HG03439 (cell line): ENCODE data around the gene FEM1A.
"Not testable (repeated sequence)": the region's sequence is repeated elsewhere in the genome, so short reads cannot be mapped to it uniquely, and the experiment has no call there.

Source experiments
- ATAC-seq: cut with Tn5 transposase; IDR thresholded peaks from one replicate; pipeline ENCODE4 v1.9.1; 2021; ENCODE audit warnings: mild to moderate bottlenecking, moderate library complexity; ENCODE audit not compliant: unreplicated experiment

The FEM1A gene

GRCh38 chr19:4791183-4792018 is at the start of gene FEM1A:
TSS of gene FEM1A (plus strand) at chr19:4791734. CDS start at chr19:4791855, 121 bp downstream.
- peak; percentile 93 for ATAC-seq

GRCh38 chr19:4742723-4743646 is 48.5 kb upstream of the FEM1A start:
- no peak for ATAC-seq

GRCh38 chr19:4744451-4745174 is 46.9 kb upstream of the FEM1A start:
- ATAC-seq, result no peak

GRCh38 chr19:4745175-4745574 is 46.4 kb upstream of the FEM1A start:
- not testable (repeated sequence) for ATAC-seq

GRCh38 chr19:4745986-4746385 is 45.5 kb upstream of the FEM1A start:
- ATAC-seq, result no peak

GRCh38 chr19:4748185-4748584 is 43.3 kb upstream of the FEM1A start:
- no peak for ATAC-seq

- ATAC-seq, result no peak
These were observed 42.9 kb upstream of the FEM1A start for GRCh38 chr19:4748589-4748988.

GRCh38 chr19:4749870-4750590 is 41.5 kb upstream of the FEM1A start:
- ATAC-seq, result no peak

GRCh38 chr19:4754248-4754647 is 37.3 kb upstream of the FEM1A start:
- no peak for ATAC-seq

GRCh38 chr19:4755459-4755858 is 36.1 kb upstream of the FEM1A start:
- ATAC-seq, result no peak

- ATAC-seq, result no peak
These were observed 33.5 kb upstream of the FEM1A start for GRCh38 chr19:4758082-4758481.

GRCh38 chr19:4758659-4759058 is 32.9 kb upstream of the FEM1A start:
- no peak for ATAC-seq

- ATAC-seq, result peak; percentile 63
These were observed 31.9 kb upstream of the FEM1A start for GRCh38 chr19:4759388-4760284.

- ATAC-seq, result no peak
These were observed 31.3 kb upstream of the FEM1A start for GRCh38 chr19:4760285-4760650.

GRCh38 chr19:4763021-4763420 is 28.5 kb upstream of the FEM1A start:
- no peak for ATAC-seq

- no peak for ATAC-seq
These were observed 27.2 kb upstream of the FEM1A start for GRCh38 chr19:4764393-4764660.

- ATAC-seq, result no peak
These were observed 22.4 kb upstream of the FEM1A start for GRCh38 chr19:4768934-4769777.

GRCh38 chr19:4772566-4772965 is 19.0 kb upstream of the FEM1A start:
- no peak for ATAC-seq
